Vagina (tissue), 2 donors: ENCODE measurements around the gene GALNT6.

Source experiments
- POLR2AphosphoS5 ChIP-seq, 2 donors: sonication (generic); formaldehyde crosslinking; IDR thresholded peaks; one replicate each; pipeline ENCODE4 v1.9.0; 2017; ENCODE audit warnings: antibody characterized with exemption in 2 of 2, mild to moderate bottlenecking in 2 of 2, low read depth in 1 of 2; ENCODE audit not compliant: insufficient read depth in 1 of 2
- TF ChIP-seq, protein P1 (sequence below), 3 experiments: fragments of 450-650 bp in 2 of 3; fragments of 200-600 bp in 1 of 3; sonication (generic) in 1 of 3; IDR thresholded peaks; one replicate each; pipeline ENCODE4 v1.5.1; 2017 to 2019; ENCODE audit warnings: antibody characterized with exemption in 3 of 3, mild to moderate bottlenecking in 2 of 3, moderate library complexity in 2 of 3

DNA sequence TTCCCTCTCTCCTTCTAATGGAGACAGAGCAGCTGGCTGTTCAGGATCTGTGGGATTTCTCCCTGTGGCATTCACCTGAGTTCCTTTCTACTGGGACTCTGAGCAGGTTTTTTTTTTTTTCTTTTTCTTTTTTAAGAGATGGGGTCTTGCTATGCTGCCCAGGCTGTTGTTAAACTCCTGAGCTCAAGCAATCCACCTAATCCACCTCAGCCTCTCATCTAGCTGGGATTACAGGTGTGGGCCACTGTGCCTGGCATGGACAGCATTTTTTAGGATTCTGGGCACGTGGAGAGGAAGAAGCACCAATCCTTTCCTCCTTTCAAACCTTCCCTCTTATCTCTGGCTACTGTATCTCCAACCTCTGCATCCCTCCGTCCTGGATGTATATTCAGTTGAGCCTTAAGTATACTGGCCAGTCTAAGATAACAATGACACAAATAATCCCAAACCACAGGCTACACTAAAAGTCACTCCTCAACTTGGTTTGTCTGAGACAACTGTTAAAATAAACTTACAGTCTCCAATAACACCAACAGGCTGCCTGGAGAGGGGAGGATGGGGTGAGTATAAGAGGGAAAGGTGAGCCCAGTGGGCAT is 28.4 kb downstream of the GALNT6 start:
- no peak for TF ChIP-seq POLR2AphosphoS5 (IDR thresholded peaks at IDR 0.05; ENCODE audit: insufficient read depth in 1 of 2, low read depth in 1 of 2)
- TF ChIP-seq, protein P1, sequence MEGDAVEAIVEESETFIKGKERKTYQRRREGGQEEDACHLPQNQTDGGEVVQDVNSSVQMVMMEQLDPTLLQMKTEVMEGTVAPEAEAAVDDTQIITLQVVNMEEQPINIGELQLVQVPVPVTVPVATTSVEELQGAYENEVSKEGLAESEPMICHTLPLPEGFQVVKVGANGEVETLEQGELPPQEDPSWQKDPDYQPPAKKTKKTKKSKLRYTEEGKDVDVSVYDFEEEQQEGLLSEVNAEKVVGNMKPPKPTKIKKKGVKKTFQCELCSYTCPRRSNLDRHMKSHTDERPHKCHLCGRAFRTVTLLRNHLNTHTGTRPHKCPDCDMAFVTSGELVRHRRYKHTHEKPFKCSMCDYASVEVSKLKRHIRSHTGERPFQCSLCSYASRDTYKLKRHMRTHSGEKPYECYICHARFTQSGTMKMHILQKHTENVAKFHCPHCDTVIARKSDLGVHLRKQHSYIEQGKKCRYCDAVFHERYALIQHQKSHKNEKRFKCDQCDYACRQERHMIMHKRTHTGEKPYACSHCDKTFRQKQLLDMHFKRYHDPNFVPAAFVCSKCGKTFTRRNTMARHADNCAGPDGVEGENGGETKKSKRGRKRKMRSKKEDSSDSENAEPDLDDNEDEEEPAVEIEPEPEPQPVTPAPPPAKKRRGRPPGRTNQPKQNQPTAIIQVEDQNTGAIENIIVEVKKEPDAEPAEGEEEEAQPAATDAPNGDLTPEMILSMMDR (IDR thresholded peaks at IDR 0.05): no peak
